GM12875 (cell line): ENCODE results near the gene IL10RA.

ENCODE experiments used
- H3K4me3 ChIP-seq: one replicate; pipeline ENCODE4 v1.5.1; 2011; ENCODE audit warnings: low read depth, low read length, control low read depth
- CTCF ChIP-seq: IDR thresholded peaks from 2 replicates; pipeline ENCODE4 v1.5.1; 2011; ENCODE audit warnings: low read depth, mild to moderate bottlenecking, control low read depth, inconsistent platforms, low read length, moderate library complexity, borderline replicate concordance; ENCODE audit not compliant: insufficient read depth

The IL10RA gene

GRCh38 chr11:118009864-118010737 lies 23.9 kb downstream of the IL10RA start:
- no peak overlapping the region for H3K4me3 ChIP-seq

GRCh38 chr11:118010738-118011461 lies 24.7 kb downstream of the IL10RA start:
- H3K4me3 ChIP-seq, result no peak overlapping the region
- no peak for TF ChIP-seq CTCF

More at GRCh38 chr11:118009864-118010737, 23.9 kb downstream of the IL10RA start:
- TF ChIP-seq CTCF, result no peak

- H3K4me3 ChIP-seq, result no peak overlapping the region
- no peak for TF ChIP-seq CTCF
Observed at GRCh38 chr11:118012083-118012669, 26.0 kb downstream of the IL10RA start.

GRCh38 chr11:118014022-118014421 lies 27.8 kb downstream of the IL10RA start:
- TF ChIP-seq CTCF, result no peak
- no peak overlapping the region for H3K4me3 ChIP-seq

GRCh38 chr11:118015385-118015841 lies 29.2 kb downstream of the IL10RA start:
- TF ChIP-seq CTCF, result no peak
- H3K4me3 ChIP-seq, result no peak overlapping the region

GRCh38 chr11:118016104-118016503 lies 29.9 kb downstream of the IL10RA start:
- TF ChIP-seq CTCF, result no peak
- H3K4me3 ChIP-seq, result no peak overlapping the region

- no peak for TF ChIP-seq CTCF
- H3K4me3 ChIP-seq, result no peak overlapping the region
Observed at GRCh38 chr11:118017111-118017510, 30.9 kb downstream of the IL10RA start.
